GM10266 (cell line): ENCODE measurements around the gene TET2.
A peak's percentile ranks its signal among the peaks of the same experiment; 100 is the strongest.

ENCODE experiments used
- DNase-seq: peaks from one replicate; pipeline ENCODE4 v3.0.0; 2012; ENCODE audit errors: extremely low spot score
- TF ChIP-seq, protein P1 (sequence below): IDR thresholded peaks from 2 replicates; pipeline ENCODE4 v1.5.1; 2012; ENCODE audit warnings: mild to moderate bottlenecking, low read depth; ENCODE audit not compliant: control insufficient read depth, insufficient read depth; ENCODE audit errors: missing control alignments

Gene TET2

DNA sequence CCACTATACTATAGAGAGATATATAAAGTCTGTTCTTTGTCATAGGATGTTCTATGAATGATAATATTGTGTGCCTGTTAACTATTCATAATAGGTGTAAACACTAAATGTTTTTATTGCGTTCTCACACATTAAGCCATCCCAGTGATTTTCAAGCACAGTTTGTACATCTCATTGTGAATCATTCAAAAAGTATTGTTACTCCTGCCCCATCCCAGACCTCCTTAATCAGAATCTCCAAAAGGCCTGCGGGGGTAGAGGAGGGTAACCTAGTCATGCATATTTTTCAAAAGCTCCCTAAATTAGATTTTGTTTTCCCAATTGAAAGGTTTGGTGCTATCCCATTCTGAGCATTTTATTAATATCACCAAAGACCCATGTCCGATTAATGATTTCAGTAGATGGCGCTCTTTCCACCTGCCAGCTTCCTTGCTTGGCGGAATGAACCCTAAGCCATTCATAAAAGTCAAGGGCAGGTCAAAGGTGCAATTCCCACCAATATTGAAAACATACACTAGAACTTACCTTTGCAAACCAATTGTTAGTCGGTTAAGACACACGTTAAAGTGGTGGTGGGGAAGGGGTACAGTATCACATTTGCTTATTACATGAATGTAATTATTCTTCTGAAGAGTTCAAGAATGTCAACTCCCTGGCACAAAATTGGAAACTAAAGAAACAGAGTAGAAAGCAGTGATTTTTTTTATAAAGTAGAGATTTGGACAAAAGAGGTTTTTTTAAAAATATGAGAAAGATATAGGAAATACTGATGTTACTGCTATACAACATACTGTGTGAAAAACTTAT, 5.8 kb upstream of the TET2 start:
- TF ChIP-seq, protein P1, sequence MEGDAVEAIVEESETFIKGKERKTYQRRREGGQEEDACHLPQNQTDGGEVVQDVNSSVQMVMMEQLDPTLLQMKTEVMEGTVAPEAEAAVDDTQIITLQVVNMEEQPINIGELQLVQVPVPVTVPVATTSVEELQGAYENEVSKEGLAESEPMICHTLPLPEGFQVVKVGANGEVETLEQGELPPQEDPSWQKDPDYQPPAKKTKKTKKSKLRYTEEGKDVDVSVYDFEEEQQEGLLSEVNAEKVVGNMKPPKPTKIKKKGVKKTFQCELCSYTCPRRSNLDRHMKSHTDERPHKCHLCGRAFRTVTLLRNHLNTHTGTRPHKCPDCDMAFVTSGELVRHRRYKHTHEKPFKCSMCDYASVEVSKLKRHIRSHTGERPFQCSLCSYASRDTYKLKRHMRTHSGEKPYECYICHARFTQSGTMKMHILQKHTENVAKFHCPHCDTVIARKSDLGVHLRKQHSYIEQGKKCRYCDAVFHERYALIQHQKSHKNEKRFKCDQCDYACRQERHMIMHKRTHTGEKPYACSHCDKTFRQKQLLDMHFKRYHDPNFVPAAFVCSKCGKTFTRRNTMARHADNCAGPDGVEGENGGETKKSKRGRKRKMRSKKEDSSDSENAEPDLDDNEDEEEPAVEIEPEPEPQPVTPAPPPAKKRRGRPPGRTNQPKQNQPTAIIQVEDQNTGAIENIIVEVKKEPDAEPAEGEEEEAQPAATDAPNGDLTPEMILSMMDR = peak; percentile 48
- DNase-seq = peak; percentile 23

- DNase-seq = peak; percentile 56
- TF ChIP-seq, protein P1 = no peak
These were observed 1.3 kb upstream of the TET2 start for GRCh38 chr4:105145156-105145902.

DNA sequence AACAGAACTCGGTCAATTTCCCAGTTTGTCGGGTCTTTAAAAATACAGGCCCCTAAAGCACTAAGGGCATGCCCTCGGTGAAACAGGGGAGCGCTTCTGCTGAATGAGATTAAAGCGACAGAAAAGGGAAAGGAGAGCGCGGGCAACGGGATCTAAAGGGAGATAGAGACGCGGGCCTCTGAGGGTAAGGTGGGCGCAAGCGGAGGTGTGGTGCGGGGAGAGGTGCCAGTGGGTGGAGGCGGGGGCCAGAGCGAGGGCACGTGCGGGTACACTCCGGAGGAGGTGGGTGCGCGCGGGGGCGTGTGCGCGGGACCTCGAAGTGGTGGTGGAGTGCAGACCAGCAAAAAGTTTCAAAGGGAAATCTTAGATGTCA, 787 bp upstream of the TET2 start:
- DNase-seq = no peak

GRCh38 chr4:105147016-105147552, 408 bp downstream of the TET2 start:
- no peak for DNase-seq
- TF ChIP-seq, protein P1 = no peak

More for the DNA sequence above, 787 bp upstream of the TET2 start:
- TF ChIP-seq, protein P1 = no peak

- TF ChIP-seq, protein P1 = no peak
- DNase-seq = peak; percentile 35
These were observed 981 bp downstream of the TET2 start for GRCh38 chr4:105147553-105148161.

DNA sequence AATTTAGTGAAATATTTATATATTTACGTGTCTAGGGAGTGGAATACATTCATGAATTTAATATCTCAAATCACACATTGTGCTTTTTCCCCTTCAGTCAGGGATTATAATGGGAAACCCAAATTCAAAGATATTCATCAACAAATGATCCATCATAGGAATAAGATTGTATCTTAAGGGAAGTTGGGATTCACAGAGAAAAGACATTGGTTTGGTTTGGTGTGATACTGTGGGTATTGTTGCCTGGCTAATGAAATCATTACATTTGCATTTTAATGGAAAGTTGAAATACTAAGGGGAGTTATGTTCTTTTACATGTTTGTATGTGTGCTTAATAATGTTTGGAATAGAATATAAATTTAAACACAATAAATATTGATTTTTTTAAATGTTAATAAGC, 1.7 kb downstream of the TET2 start:
- no peak for DNase-seq
- TF ChIP-seq, protein P1 = no peak

DNA sequence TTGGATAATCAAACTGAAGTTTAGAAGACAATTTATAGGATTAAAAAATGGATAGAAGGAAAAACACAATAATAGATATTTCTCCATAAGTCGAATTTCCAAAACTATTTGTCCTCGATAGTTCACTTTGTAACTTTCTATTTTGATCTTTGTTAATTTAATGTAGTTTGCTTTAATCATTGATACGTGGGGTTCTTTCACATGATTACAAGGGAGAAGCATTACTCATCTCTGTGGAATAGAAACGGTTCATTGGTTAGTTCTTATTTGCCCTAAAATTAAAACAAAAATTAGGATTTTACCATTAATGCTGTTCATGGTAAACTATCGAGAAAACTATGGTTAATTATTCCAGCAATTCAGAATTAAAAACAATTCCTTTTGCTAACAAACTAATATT, 2.1 kb downstream of the TET2 start:
- no peak for DNase-seq
- TF ChIP-seq, protein P1 = no peak
